Measurements from ENCODE around the gene ADSS1. TPM values are rescaled to one million over a fixed set of nuclear protein-coding genes. Genes with fewer than 3 reads are reported as not detected.

ADSS1 gene
- total and polyA plus RNA-seq, 2 donors (not counting 1 experiment from before 2014, with no cell fraction given): 2.2 to 3.5 TPM

- no peaks in the 10 kb centered on the region for H3K9me3 ChIP-seq (ENCODE audit: control insufficient read depth, insufficient read depth, low read depth, low read length)
- H3K27me3 ChIP-seq (ENCODE audit: control insufficient read depth, insufficient read depth, low read length): no peaks in the 10 kb centered on the region
- no peak overlapping the region for H3K27ac ChIP-seq (ENCODE audit: insufficient read depth, low read length)
These were observed 43.0 kb downstream of the ADSS1 start for GRCh38 chr14:104766863-104767633.

GRCh38 chr14:104767634-104767918, 43.5 kb downstream of the ADSS1 start:
- H3K4me2 ChIP-seq (ENCODE audit: extremely low read depth, insufficient read depth, low read length): no peak overlapping the region
- H3K9ac ChIP-seq (ENCODE audit: insufficient read depth, low read length): no peak overlapping the region
- no peak for DNase-seq (ENCODE audit: low read depth in 2 of 2)
- no peaks in the 10 kb centered on the region for H3K9me3 ChIP-seq (ENCODE audit: control insufficient read depth, insufficient read depth, low read depth, low read length)
- H3K27ac ChIP-seq (ENCODE audit: insufficient read depth, low read length): no peak overlapping the region
- H3K36me3 ChIP-seq (ENCODE audit: control insufficient read depth, insufficient read depth, low read length): peaks cover 19% of the 10 kb centered on the region
- no peaks in the 10 kb centered on the region for H3K27me3 ChIP-seq (ENCODE audit: control insufficient read depth, insufficient read depth, low read length)
- peaks cover 2% of the 10 kb centered on the region for H3K4me1 ChIP-seq (ENCODE audit: control insufficient read depth, extremely low read depth, insufficient read depth, low read length)
- no peaks in the 10 kb centered on the region for H3K79me2 ChIP-seq (ENCODE audit: control insufficient read depth, insufficient read depth, low read length)
- no peaks in the 10 kb centered on the region for H4K20me1 ChIP-seq (ENCODE audit: control insufficient read depth, extremely low read depth, insufficient read depth, low read length)
- no peak overlapping the region for H2AFZ ChIP-seq (ENCODE audit: low read length)
- no peak overlapping the region for H3K4me3 ChIP-seq (replicated peaks in 1 of 4; ENCODE audit: control extremely low read depth in 1 of 4, insufficient read depth in 1 of 4, low read depth in 3 of 4, low read length in 4 of 4)
- TF ChIP-seq CTCF (conservative IDR thresholded peaks at IDR 0.05 in 1 of 2, IDR thresholded peaks at IDR 0.05 in 1 of 2; ENCODE audit: low read depth in 1 of 2, low read length in 2 of 2) (no peak), EZH2 (IDR thresholded peaks at IDR 0.05; ENCODE audit: low read length, missing control alignments) (no peak)

More at GRCh38 chr14:104766863-104767633, 43.0 kb downstream of the ADSS1 start:
- H3K4me1 ChIP-seq (ENCODE audit: control insufficient read depth, extremely low read depth, insufficient read depth, low read length): peaks cover 2% of the 10 kb centered on the region
- no peaks in the 10 kb centered on the region for H3K79me2 ChIP-seq (ENCODE audit: control insufficient read depth, insufficient read depth, low read length)
- H2AFZ ChIP-seq (ENCODE audit: low read length): no peak overlapping the region
- no peak overlapping the region for H3K4me3 ChIP-seq (replicated peaks in 1 of 4; ENCODE audit: control extremely low read depth in 1 of 4, insufficient read depth in 1 of 4, low read depth in 3 of 4, low read length in 4 of 4)
- TF ChIP-seq CTCF (conservative IDR thresholded peaks at IDR 0.05 in 1 of 2, IDR thresholded peaks at IDR 0.05 in 1 of 2; ENCODE audit: low read depth in 1 of 2, low read length in 2 of 2): no peak
- no peak for TF ChIP-seq EZH2 (IDR thresholded peaks at IDR 0.05; ENCODE audit: low read length, missing control alignments)
- no peak for DNase-seq (ENCODE audit: low read depth in 2 of 2)
- no peak overlapping the region for H3K4me2 ChIP-seq (ENCODE audit: extremely low read depth, insufficient read depth, low read length)
- no peaks in the 10 kb centered on the region for H4K20me1 ChIP-seq (ENCODE audit: control insufficient read depth, extremely low read depth, insufficient read depth, low read length)
- no peak overlapping the region for H3K9ac ChIP-seq (ENCODE audit: insufficient read depth, low read length)
- peaks cover 15% of the 10 kb centered on the region for H3K36me3 ChIP-seq (ENCODE audit: control insufficient read depth, insufficient read depth, low read length)

- peak; percentile 56 to 81 for DNase-seq (ENCODE audit: low read depth in 2 of 2)
- Histone ChIP-seq H3K9me3 (ENCODE audit: control insufficient read depth, insufficient read depth, low read depth, low read length) (no peaks in the 10 kb centered on the region), H3K4me2 (ENCODE audit: extremely low read depth, insufficient read depth, low read length) (no peak overlapping the region), H3K27ac (ENCODE audit: insufficient read depth, low read length) (no peak overlapping the region), H3K4me3 (replicated peaks in 1 of 4; ENCODE audit: control extremely low read depth in 1 of 4, insufficient read depth in 1 of 4, low read depth in 3 of 4, low read length in 4 of 4) (no peak overlapping the region), H3K4me1 (ENCODE audit: control insufficient read depth, extremely low read depth, insufficient read depth, low read length) (peaks cover 2% of the 10 kb centered on the region), H2AFZ (ENCODE audit: low read length) (no peak overlapping the region), H4K20me1 (ENCODE audit: control insufficient read depth, extremely low read depth, insufficient read depth, low read length) (no peaks in the 10 kb centered on the region), H3K79me2 (ENCODE audit: control insufficient read depth, insufficient read depth, low read length) (no peaks in the 10 kb centered on the region), H3K36me3 (ENCODE audit: control insufficient read depth, insufficient read depth, low read length) (peaks cover 26% of the 10 kb centered on the region), H3K27me3 (ENCODE audit: control insufficient read depth, insufficient read depth, low read length) (no peaks in the 10 kb centered on the region), H3K9ac (ENCODE audit: insufficient read depth, low read length) (peak overlapping the region; percentile 2)
- TF ChIP-seq CTCF (conservative IDR thresholded peaks at IDR 0.05 in 1 of 2, IDR thresholded peaks at IDR 0.05 in 1 of 2; ENCODE audit: low read depth in 1 of 2, low read length in 2 of 2): peak; percentile 60 to 85
- no peak for TF ChIP-seq EZH2 (IDR thresholded peaks at IDR 0.05; ENCODE audit: low read length, missing control alignments)
These were observed 44.7 kb downstream of the ADSS1 start for GRCh38 chr14:104768437-104769323.

Data from fibroblast of lung (primary cell).